ENCODE data around the gene NKPD1.

Gene NKPD1

DNA sequence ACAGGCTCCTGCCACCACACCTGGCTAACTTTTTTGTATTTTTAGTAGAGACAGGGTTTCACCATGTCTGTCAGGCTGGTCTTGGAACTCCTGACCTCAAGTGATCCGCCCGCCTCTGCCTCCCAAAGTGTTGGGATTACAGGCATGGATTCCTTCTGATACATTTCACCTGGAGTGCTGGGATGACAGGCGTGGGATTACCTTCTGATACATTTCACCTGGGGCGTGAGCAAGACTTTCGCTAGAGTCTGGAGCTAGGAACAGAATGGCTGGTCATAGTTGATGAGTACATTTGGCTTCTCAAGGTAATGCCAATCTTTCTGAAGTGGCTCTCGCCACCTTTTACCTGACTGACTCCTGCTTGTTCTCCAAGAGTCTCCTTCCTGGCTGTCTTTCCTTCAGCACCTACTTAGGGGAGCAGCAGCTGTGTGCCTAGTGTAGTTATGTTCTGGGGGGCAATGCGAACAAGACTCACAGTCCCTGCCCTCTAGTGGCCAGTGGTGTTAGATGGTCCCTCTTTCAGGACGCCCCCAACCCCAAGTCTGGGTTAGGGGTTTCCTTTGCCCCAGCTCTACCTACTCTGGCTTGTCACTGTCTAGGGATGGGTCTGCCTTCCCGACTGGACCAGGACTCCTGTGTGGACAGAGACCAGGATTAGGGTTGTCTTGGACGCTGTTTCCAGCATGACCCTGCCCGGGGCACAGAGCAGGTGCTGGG, 48.5 kb downstream of the NKPD1 start:
- DNase-seq: no peak

Data from activated CD4-positive, CD25-positive, alpha-beta regulatory T cell treated with anti-CD3 and anti-CD28 coated beads, Interleukin-2, amount 50 U/mL, for 72 hours (primary cell).